RPMI7951 (cell line): ENCODE results near the gene OR10C1. TPM values are rescaled to one million over a fixed set of nuclear protein-coding genes. Genes with fewer than 3 reads are reported as not detected.
"Not testable (repeated sequence)": the region's sequence is repeated elsewhere in the genome, so short reads cannot be mapped to it uniquely, and the experiment has no call there.

ENCODE experiments used
- DNase-seq: peaks from one replicate; pipeline ENCODE4 v3.0.0-alpha.2; 2012; ENCODE audit warnings: low read depth
- total RNA-seq: library from RNA; depleted of rRNA; stranded (reverse); fragments of >200 nt; shearing (Covaris generic); gene quantifications from 2 replicates; pipeline ENCODE4 v1.2.3, GENCODE V29; 2014; rRNA removed

OR10C1 gene, protein sequence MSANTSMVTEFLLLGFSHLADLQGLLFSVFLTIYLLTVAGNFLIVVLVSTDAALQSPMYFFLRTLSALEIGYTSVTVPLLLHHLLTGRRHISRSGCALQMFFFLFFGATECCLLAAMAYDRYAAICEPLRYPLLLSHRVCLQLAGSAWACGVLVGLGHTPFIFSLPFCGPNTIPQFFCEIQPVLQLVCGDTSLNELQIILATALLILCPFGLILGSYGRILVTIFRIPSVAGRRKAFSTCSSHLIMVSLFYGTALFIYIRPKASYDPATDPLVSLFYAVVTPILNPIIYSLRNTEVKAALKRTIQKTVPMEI
- not detected in 2 replicates for total RNA-seq

DNA sequence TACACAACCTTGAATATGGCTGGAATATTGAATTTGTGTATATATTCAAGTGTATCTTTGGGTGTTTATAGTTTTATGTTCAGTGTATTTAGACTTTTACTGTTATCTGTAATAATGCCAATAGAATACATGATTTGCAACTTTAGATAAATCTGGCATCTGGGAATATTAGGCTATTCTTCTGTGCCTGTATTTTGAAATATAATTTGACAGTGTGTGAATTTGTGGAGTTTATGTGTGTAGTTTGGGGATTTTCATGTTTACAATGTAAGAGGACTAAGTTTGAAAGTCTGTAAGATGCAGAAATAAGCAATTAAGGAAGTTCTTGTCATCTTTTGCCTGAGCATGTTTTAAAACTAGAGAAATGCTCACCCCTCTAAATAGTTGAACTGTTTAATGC lies at the start of gene OR10C1:
Gene OR10C1, plus strand, starts transcription at position 301 of the 400 bp plus-strand sequence. CDS start 710 bp downstream, outside the sequence.
- no peak for DNase-seq

DNA sequence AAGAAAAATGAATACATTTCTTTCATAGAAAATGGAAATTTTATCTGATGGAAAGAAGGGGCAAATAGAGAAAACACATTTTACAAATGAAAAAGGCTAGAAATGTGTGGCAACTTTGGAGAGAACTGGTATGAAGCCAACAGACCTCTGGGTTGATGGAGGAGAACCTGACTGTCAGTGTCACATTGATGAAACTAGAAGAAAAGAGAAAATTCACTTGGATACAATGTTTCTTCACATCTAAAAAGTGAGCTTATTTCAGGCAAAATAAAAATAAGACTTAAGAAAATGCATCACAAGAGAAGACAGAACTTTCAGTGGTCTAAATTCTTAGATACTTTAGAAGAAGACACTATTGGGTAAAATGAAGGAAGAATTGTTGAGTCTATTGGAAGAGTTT lies 43.8 kb upstream of the OR10C1 start, which contains the start of gene OR12D2:
Gene OR12D2, plus strand, starts transcription at position 301 of the 400 bp plus-strand sequence. CDS start 1,069 bp downstream, outside the sequence.
- no peak for DNase-seq

DNA sequence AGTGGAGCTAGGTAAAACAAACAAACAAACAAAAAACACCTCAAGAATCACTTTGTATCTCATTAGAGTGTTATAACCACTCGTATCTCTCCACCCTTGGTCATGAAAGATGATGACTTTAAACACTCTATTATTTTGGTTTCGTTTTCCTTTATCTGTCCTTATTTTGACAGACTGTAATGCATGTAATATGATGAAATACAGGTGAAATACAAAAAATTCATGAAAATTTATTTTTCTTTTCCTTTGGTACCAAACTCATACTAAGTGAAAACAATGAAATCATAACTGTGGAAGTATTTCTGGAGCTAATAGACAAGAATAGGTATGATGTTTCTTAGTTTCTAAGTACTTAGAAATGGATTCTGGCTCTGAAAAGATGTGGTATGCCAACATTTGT lies 39.6 kb upstream of the OR10C1 start:
- no peak for DNase-seq

DNA sequence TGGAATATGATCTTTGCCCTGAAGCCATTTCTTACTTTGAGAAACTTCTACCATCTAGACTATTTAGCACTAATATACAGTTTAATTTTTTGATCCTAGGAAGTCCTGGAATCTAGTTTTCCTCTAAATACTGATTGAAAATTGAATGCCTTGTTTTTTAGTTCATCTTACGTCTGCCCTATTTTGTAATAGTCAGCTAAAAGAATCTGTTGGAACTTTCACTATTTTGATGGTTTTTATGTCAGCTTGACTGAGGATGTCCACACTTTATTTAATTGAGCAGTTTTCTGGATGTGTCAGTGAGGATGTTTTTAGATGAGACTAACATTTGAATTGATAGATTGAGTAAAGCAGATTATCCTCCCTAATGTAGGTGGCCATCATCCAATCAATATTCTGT lies 35.3 kb upstream of the OR10C1 start:
- no peak for DNase-seq

DNA sequence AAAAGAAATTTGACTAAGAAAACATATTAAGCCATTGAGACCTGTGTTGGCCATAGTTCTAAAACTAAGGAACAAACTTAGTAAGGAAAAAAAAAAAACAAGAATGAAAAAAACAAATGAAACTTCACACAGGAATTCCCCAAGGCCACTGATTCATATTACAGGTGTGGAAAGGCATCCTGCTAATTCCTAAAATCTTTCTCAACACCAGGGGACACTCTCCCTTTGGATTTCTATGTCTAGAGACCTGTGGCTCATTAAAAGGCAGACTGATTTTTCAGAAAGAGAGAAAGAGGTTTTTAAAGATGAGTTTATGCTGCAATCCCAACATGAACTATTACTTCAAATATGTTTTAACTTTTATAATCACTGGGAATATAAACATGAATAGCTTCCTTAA lies 24.5 kb upstream of the OR10C1 start, which contains the start of gene OR12D1:
Gene OR12D1, plus strand, starts transcription at position 341 of the 400 bp plus-strand sequence.
- no peak for DNase-seq

DNA sequence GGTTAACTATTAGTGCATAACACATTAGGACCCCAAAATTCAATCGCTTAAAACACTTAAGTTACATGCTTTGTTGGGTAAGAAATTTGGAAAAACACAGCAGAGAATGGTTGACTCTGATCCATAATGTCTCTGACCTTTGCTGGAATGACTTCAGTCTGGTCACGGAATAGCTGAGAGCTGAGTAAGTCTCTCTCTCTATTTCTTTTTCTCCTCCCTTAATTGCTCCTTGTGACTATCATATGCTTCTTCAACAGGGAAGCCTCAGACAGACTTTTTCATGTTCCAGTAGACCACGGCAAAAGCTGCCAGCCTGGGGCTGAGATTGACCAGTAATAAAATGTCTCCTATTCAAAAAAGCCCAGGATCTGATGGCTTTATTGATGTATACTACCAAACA lies 19.6 kb upstream of the OR10C1 start:
- DNase-seq = peak; percentile 7

DNA sequence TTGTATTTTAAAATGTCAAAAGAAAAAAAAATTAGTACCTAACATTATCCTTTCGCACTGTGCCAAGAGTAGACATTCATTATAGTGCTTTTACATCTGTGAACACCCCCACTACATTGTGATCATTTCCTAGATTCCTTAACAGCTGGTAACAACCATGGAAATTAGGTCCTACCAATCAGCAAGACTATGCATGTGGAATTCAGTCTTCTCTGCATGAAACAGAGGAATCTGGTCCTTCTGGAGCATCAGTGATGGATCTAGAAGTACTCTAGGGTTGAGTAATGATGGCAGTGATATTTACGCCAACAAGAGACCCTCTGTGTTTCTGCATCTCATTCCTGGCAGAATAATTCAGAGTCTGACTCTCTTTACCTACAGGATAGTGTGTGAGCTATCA lies 14.9 kb upstream of the OR10C1 start:
- DNase-seq = no peak

DNA sequence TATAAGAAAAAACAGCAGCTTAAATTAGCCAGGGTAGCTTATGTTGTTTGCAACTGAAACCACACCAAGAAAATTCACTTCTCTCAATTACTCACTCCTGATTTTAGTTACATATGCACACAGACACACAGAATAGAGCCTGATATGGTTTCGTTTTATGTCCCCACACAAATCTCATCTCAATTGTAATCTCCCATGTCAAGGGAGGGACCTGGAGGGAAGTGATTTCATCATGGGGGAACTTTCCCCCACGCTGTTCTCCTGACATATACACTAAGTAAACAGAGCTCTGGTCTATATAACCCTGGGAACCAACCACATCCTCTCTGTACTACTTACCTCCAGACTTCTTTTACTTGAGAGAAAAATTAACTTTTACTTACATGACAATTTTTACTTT lies 14.5 kb upstream of the OR10C1 start:
- no peak for DNase-seq

DNA sequence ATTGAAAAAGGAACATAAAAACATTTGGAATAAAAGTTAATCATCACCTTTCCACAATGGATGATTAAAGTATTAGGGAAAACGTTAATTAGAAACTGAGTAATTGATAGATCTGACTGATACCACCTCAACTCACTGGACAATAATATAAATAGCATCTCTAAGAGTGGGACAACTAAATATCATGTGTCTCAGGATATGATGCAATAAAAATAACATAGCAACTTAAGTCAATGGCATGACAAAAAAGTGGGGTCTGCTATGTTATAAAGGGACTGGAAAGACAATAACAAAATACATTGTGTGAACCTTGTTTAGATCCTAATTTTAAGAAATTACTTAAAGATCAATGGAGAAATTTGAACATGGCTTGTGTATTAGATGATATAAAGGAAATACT lies 14.0 kb upstream of the OR10C1 start:
- DNase-seq = no peak

DNA sequence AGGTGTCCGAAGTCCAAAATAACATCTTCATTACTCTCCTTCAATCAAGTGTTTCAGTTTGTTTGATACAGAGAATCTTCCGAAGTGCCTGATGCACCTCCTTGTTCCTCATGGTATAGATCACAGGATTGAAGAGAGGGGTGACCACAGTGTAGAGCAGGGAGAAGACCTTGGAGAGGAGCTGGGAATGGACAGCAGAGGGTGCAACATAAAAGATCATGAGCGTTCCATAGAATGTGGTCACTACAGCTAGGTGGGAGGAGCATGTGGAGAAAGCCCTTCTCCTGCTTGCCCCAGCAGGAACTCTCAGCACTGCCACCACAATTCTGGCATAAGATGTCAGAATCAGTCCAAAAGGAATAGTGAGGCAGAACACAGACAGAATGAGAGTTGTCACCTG lies 12.5 kb upstream of the OR10C1 start:
- DNase-seq = no peak

DNA sequence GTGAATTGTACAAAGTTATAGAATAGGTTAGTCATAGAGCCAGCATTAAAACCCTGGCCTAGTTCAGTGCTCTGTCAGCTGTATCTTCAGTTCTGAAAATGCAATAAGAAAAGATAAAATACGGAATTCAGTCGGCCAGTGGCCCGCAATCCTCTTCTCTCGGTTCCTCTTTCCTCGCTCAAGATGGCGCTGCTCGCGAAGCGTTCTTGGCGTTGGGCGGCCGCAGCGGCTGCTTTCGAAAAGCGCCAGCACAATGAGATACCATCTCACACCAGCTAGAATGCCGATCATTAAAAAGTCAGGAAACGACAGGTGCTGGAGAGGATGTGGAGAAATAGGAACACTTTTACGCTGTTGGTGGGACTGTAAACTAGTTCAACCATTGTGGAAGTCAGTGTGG lies 2.4 kb upstream of the OR10C1 start:
- DNase-seq = not testable (repeated sequence)

DNA sequence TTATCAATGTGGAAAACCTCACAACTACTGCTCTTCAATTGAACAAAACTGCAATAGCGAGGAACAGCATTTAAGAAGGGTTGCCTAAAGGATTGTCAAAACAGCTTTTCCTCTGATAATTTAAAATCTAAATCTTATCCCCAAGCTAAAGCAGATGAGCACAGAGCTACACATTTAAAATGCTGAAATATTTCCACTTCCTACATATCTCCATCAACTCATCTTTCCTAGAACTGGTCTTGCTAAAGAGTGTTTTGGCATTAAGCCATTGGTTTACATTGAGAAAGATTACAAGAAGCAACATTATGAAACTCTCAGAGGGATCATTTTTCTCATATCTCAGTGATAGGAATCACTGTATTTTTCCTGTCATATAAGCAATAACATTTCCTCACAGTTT lies 3.6 kb downstream of the OR10C1 start:
- DNase-seq = no peak

DNA sequence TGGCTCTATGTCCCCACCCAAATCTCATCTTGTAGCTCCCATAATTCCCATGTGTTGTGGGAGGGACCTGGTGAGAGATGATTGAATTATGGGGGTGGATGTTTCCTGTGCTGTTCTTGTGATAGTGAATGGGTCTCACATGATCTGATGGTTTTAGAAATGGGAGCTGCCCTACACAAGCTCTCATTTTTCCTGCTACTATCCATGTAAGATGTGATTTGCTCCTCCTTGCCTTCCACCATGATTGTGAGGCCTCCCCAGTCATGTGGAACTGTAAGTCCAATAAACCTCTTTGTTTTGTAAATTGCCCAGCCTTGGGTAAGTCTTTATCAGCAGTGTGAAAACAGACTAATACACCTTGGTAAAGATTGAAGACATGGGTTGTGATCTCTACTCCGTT lies 4.9 kb downstream of the OR10C1 start:
- not testable (repeated sequence) for DNase-seq

DNA sequence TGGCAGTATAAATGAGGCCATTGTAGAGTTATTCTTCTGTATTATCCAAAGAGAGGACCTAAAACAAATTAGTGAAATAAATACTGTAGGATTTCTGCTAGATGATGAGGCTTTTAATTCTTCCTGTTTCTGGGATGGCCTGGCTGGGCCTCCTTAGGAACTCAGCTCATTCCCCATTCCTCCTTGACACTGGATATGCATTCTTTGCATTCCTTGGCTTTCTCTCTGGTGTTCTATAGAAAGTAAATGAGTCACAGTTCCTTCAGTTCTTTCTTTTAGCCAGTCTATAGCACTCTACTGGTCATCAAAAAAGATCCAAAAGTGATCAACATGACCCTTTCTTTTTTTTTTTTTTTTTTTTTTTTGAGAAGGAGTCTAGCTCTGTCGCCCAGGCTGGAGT lies 8.6 kb downstream of the OR10C1 start:
- no peak for DNase-seq

DNA sequence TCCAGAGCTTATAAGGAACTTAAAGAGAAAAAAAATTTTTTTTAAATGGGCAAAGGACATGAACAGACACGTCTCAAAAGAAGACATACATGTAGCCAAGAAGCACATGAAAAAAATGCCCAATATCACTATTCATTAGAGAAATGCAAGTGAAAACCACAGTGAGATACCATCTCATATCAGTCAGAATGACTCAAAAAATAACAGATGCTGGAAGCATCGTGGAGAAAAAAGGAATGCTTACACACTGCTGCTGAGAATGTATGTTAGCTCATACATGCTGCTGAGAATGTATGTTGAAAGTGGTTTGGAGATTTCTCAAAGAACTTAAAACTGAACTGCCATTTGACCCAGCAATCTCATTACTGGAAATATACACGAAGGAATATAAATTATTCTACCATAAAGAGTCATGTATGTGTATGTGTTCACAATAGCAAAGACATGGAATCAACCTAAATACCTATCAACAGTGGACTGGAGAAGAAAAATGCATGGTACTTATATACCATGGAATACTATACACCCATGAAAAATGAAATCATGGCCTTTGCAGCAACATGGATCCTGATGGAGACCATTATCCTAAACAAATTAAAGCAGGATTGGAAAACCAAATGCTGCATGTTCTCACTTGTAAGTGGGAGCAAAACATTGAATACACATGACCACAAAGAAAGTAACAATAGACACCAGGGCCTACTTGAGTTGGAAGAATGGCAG lies 12.5 kb downstream of the OR10C1 start:
- DNase-seq = peak; percentile 1

DNA sequence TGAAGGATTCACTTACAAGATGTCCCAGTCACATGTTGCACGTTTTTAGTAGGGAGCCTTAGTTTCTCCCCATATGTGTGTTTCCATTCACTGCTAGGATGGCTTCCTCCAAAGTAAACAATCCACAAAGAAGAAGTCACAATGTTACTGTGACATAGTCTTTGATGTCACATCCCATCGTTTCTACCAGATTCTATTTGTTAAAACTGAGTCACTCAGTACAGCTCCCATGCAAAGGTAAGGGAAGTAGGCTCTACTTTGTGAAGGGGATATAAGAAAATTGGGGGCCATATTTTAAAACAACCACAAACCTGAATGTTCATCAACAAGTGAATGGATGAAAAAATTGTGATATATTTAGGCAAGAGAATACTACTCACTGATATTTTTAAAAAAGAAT lies 17.9 kb downstream of the OR10C1 start, which contains the start of the genes OR11A1 and OR2H1:
Gene OR11A1, minus strand, starts transcription at position 101 of the 400 bp plus-strand sequence. CDS start 29,430 bp downstream, outside the sequence.
Gene OR2H1, plus strand, starts transcription at position 185 of the 400 bp plus-strand sequence. CDS start 4,615 bp downstream, outside the sequence.
- no peak for DNase-seq

DNA sequence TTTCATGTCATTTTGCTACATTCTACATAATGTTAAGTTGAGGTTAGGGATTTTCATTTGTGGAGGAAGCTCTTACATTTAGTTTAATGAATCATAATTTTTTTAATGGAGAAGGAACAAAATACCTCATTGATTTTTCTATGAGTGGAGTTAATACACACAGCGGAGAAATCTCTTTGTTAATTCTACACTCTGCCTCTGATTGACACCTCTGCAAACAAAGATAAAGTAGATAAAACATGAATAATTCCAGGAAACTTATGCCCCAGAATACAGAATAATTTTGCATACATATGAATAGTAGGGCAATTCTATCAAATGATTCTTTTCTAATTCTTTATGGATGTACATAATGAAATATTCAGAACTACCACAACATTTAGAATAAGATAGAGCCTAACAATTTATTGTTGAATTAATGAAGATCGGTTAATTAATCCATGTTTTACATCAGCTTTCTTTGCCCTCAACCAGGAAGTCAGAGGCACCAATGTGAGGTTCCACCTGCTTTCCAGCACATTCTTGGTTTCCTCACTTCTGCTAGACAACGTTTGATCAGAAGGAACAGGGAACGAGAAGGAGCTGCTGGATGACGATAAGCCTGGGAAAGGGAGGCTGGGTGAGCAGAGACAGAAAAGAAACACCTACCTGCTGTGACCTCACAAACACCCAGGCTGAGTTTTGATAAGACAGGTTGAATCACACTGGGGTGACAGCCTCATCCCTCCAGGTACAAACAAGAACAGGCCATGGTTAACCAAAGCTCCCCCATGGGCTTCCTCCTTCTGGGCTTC lies 22.1 kb downstream of the OR10C1 start:
- no peak for DNase-seq

DNA sequence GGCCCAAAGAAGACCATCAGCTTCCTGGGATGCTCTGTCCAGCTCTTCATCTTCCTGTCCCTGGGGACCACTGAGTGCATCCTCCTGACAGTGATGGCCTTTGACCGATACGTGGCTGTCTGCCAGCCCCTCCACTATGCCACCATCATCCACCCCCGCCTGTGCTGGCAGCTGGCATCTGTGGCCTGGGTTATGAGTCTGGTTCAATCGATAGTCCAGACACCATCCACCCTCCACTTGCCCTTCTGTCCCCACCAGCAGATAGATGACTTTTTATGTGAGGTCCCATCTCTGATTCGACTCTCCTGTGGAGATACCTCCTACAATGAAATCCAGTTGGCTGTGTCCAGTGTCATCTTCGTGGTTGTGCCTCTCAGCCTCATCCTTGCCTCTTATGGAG lies 22.9 kb downstream of the OR10C1 start:
- no peak for DNase-seq

DNA sequence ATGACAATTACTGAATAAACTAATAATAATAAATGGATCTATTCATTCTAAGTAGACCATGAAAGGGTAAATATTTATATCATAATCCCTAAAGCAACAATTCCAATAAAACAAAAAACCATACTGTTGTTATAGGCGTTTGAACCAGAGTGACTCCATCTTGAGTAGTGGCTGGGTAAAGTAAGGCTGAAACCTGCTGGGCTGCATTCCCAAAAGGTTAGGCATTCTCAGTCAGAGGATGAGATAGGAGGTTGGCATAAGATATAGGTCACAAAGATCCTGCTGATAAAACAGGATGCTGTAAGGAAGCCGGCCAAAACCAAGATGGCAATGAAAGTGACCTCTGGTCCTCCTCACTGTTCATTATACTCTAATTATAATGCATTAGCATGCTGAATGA lies 26.2 kb downstream of the OR10C1 start:
- no peak for DNase-seq

DNA sequence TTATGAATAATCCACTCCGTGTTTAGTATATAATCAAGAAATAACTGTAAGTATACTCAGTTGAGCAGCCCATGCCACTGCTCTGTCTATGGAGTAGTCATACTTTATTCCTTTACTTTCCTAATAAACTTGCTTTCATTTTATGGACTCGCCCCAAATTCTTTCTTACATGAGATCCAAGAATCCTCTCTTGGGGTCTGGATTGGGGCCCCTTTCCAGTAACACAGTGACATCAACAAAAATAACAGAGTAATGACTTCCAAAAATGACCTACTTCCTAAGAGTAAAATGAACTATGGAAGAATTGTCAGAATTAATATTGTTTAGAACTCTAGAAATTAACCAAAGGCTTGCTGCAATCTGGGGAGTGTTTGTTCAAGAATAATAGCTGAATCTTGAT lies 26.7 kb downstream of the OR10C1 start:
- no peak for DNase-seq

DNA sequence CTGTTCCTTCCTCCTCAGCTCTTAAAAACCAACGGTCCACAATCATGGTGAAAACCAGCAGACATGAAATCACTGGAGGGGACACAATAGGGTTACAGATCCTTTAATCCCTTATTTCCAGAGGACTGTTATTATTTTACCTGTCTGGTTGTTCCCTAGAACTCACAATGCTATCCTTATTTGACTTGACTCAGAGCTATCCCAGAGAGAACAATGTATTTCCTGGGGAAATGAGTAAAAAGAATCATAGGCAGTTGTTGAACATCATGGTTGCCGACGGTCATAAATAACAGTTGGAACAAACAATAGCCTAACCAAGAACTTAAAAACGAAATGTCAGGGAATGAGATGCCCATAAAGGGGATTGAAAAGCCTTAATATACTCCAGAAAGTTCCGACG lies 27.1 kb downstream of the OR10C1 start:
- no peak for DNase-seq

DNA sequence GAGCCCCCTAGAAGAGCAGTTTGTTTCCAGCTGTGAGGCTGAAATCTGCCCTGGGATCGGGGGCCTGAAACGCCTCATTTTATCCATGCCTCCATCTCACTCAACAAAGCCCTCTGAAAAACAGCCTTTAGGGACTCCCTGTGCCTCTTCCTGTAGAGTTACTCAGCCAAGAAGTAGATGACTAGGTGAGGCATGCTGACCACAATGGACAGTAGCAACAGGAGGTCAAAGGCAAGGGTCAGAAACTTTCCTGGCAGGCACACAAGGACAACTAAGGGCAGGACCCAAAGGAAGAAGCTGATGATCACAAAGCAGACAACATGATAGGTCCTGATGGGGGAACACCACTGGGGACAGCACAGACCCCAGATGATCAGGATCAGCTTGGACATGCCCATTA lies 35.9 kb downstream of the OR10C1 start:
- DNase-seq = no peak
